ENCODE results near the gene PZP.
"Not testable (repeated sequence)": the region's sequence is repeated elsewhere in the genome, so short reads cannot be mapped to it uniquely, and the experiment has no call there.

The PZP gene

DNA sequence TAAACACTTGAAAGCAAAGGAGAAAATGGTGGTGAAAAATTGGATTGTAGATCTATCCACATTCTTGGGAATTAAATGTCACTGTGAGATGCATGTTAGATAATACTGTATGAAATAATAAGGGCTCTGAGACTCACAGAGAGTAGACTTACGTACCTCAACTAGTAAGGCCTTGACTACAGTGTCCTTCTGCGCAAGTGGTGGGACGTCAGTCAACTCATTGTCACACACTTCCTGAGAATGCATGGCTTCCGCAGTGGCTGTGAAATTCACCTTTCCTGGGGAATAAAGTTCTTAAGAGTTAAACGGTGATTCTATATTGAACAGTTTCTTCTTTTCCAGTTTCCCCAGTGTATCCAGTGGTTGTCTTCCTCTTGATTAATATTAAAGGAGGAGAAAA is 32.6 kb upstream of the PZP start:
- Histone ChIP-seq H3K27me3 (ENCODE audit: insufficient read depth, poor library complexity, severe bottlenecking) (no peaks in the 10 kb centered on the region), H3K36me3 (ENCODE audit: low read depth) (no peaks in the 10 kb centered on the region), H3K4me3 (ENCODE audit: severe bottlenecking) (no peak overlapping the region), H3K4me1 (ENCODE audit: insufficient read depth, poor library complexity, severe bottlenecking) (no peaks in the 10 kb centered on the region), H3K9me3 (ENCODE audit: severe bottlenecking) (no peaks in the 10 kb centered on the region), H3K27ac (ENCODE audit: poor library complexity, severe bottlenecking) (no peak overlapping the region)
- TF ChIP-seq, protein P1, sequence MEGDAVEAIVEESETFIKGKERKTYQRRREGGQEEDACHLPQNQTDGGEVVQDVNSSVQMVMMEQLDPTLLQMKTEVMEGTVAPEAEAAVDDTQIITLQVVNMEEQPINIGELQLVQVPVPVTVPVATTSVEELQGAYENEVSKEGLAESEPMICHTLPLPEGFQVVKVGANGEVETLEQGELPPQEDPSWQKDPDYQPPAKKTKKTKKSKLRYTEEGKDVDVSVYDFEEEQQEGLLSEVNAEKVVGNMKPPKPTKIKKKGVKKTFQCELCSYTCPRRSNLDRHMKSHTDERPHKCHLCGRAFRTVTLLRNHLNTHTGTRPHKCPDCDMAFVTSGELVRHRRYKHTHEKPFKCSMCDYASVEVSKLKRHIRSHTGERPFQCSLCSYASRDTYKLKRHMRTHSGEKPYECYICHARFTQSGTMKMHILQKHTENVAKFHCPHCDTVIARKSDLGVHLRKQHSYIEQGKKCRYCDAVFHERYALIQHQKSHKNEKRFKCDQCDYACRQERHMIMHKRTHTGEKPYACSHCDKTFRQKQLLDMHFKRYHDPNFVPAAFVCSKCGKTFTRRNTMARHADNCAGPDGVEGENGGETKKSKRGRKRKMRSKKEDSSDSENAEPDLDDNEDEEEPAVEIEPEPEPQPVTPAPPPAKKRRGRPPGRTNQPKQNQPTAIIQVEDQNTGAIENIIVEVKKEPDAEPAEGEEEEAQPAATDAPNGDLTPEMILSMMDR (IDR thresholded peaks at IDR 0.05; ENCODE audit: poor library complexity, severe bottlenecking) = no peak
- no peak for ATAC-seq (ENCODE audit: low read depth)
- DNase-seq (ENCODE audit: low spot score) = no peak

GRCh38 chr12:9240004-9240635 is 31.9 kb upstream of the PZP start:
- DNase-seq (ENCODE audit: low spot score); H3K9me3 ChIP-seq (ENCODE audit: severe bottlenecking); H3K27me3 ChIP-seq (ENCODE audit: insufficient read depth, poor library complexity, severe bottlenecking); ATAC-seq (ENCODE audit: low read depth); H3K27ac ChIP-seq (ENCODE audit: poor library complexity, severe bottlenecking); H3K36me3 ChIP-seq (ENCODE audit: low read depth); H3K4me1 ChIP-seq (ENCODE audit: insufficient read depth, poor library complexity, severe bottlenecking); H3K4me3 ChIP-seq (ENCODE audit: severe bottlenecking): not testable (repeated sequence)

- Histone ChIP-seq H3K27ac (ENCODE audit: poor library complexity, severe bottlenecking) (no peak overlapping the region), H3K27me3 (ENCODE audit: insufficient read depth, poor library complexity, severe bottlenecking) (no peaks in the 10 kb centered on the region), H3K36me3 (ENCODE audit: low read depth) (no peaks in the 10 kb centered on the region), H3K4me1 (ENCODE audit: insufficient read depth, poor library complexity, severe bottlenecking) (no peaks in the 10 kb centered on the region), H3K4me3 (ENCODE audit: severe bottlenecking) (no peak overlapping the region), H3K9me3 (ENCODE audit: severe bottlenecking) (no peaks in the 10 kb centered on the region)
- ATAC-seq (ENCODE audit: low read depth) (no peak), DNase-seq (ENCODE audit: low spot score) (no peak)
- TF ChIP-seq, protein P1 (IDR thresholded peaks at IDR 0.05; ENCODE audit: poor library complexity, severe bottlenecking) = no peak
Measured at GRCh38 chr12:9237286-9237685, 29.1 kb upstream of the PZP start.

GRCh38 chr12:9235519-9235918 is 27.3 kb upstream of the PZP start:
- no peak overlapping the region for H3K4me3 ChIP-seq (ENCODE audit: severe bottlenecking)
- H3K36me3 ChIP-seq (ENCODE audit: low read depth) = no peaks in the 10 kb centered on the region
- no peak overlapping the region for H3K27ac ChIP-seq (ENCODE audit: poor library complexity, severe bottlenecking)
- H3K9me3 ChIP-seq (ENCODE audit: severe bottlenecking) = no peaks in the 10 kb centered on the region
- H3K27me3 ChIP-seq (ENCODE audit: insufficient read depth, poor library complexity, severe bottlenecking) = no peaks in the 10 kb centered on the region
- no peaks in the 10 kb centered on the region for H3K4me1 ChIP-seq (ENCODE audit: insufficient read depth, poor library complexity, severe bottlenecking)
- no peak for ATAC-seq (ENCODE audit: low read depth)
- DNase-seq (ENCODE audit: low spot score) = no peak
- TF ChIP-seq, protein P1 (IDR thresholded peaks at IDR 0.05; ENCODE audit: poor library complexity, severe bottlenecking) = no peak

DNA sequence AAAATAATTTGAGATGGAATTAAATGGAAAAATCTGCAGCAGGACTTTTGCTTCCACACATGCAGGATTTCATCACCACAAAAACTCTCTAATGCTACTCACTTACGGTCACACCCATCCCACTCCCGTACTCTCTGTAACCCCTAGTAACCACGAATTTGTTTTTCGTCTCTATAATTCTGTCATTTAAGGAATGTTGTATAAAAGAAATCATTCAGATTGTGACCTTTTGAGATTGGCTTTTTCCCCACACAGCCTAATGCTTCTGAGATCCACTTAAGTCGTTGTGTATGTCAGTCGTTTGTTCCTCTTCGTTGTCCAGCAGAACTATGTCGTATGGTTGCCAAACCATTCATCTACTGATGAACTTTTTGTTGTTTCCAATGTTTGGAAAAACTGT is 19.8 kb upstream of the PZP start:
- Histone ChIP-seq H3K9me3 (ENCODE audit: severe bottlenecking) (no peaks in the 10 kb centered on the region), H3K4me1 (ENCODE audit: insufficient read depth, poor library complexity, severe bottlenecking) (no peaks in the 10 kb centered on the region), H3K27ac (ENCODE audit: poor library complexity, severe bottlenecking) (no peak overlapping the region), H3K4me3 (ENCODE audit: severe bottlenecking) (no peak overlapping the region), H3K27me3 (ENCODE audit: insufficient read depth, poor library complexity, severe bottlenecking) (no peaks in the 10 kb centered on the region), H3K36me3 (ENCODE audit: low read depth) (no peaks in the 10 kb centered on the region)
- no peak for ATAC-seq (ENCODE audit: low read depth)
- DNase-seq (ENCODE audit: low spot score) = no peak
- TF ChIP-seq, protein P1 (IDR thresholded peaks at IDR 0.05; ENCODE audit: poor library complexity, severe bottlenecking) = no peak
